Sigmoid colon (tissue), 7 donors: ENCODE data around the gene ADAMTSL1. TPM values are rescaled to one million over a fixed set of nuclear protein-coding genes. Genes with fewer than 3 reads are reported as not detected.

Experiments
- DNase-seq: peaks from one replicate; pipeline ENCODE4 v3.0.0-alpha.2; 2019
- H3K27ac ChIP-seq, 4 donors: fragments of 200-600 bp; sonication (generic); one replicate each; pipeline ENCODE4 v1.5.1; 2016 to 2019; ENCODE audit warnings: mild to moderate bottlenecking in 1 of 4
- H3K27me3 ChIP-seq, 3 donors: fragments of 200-600 bp; sonication (generic); one replicate each; pipeline ENCODE4 v1.5.1; 2019; ENCODE audit warnings: mild to moderate bottlenecking in 1 of 3
- H3K36me3 ChIP-seq, 4 donors: fragments of 200-600 bp; sonication (generic); one replicate each; pipeline ENCODE4 v1.5.1; 2016 to 2019
- H3K4me1 ChIP-seq, 4 donors: fragments of 200-600 bp; sonication (generic); one replicate each; pipeline ENCODE4 v1.5.1; 2017 to 2019
- H3K4me3 ChIP-seq, 4 donors: fragments of 200-600 bp; sonication (generic); one replicate each; pipeline ENCODE4 v1.5.1; 2017 to 2019; ENCODE audit warnings: mild to moderate bottlenecking in 2 of 4, moderate library complexity in 1 of 4
- H3K9me3 ChIP-seq, 4 donors: fragments of 200-600 bp in 3 of 4; sonication (generic) in 3 of 4; one replicate each; pipeline versions ENCODE4 v1.5.1 to v1.6.1; 2013 to 2019
- EP300 ChIP-seq, 4 donors: sonication (generic); formaldehyde crosslinking; IDR thresholded peaks; one replicate each; pipeline ENCODE4 v1.6.1; 2017; ENCODE audit warnings: antibody characterized with exemption in 4 of 4
- POLR2A ChIP-seq, 2 donors: fragments of 450-650 bp; IDR thresholded peaks; one replicate each; pipeline ENCODE4 v1.6.1; 2016; ENCODE audit warnings: antibody characterized with exemption in 2 of 2, mild to moderate bottlenecking in 2 of 2, moderate library complexity in 2 of 2
- POLR2AphosphoS5 ChIP-seq, 4 donors: sonication (generic); formaldehyde crosslinking; IDR thresholded peaks; one replicate each; pipeline ENCODE4 v1.6.1; 2017; ENCODE audit warnings: antibody characterized with exemption in 4 of 4
- WGBS, 2 donors: extraction: QIAGEN DNeasy Blood & Tissue Kit; methylation state at CpG; one replicate each; pipeline ENCODE4 v1.1.7; 2013; 5-methylcytosine and 5-hydroxymethylcytosine counted together
- intact Hi-C: fragments of 100-400 bp; cut with DNase I; formaldehyde crosslinking; loops from one replicate; pipeline ENCODE4 v1.15.1; 2023
- polyA plus RNA-seq, 3 donors: library from polyadenylated mRNA; stranded (reverse); fragments of 200-250 nt; gene quantifications; one replicate each; pipeline ENCODE4 v1.2.3, GENCODE V29; 2013
- total RNA-seq, 4 donors: library from RNA; depleted of rRNA; stranded (reverse); fragments of >200 nt; gene quantifications; one replicate each; pipeline ENCODE4 v1.1.0, GENCODE V29; 2016
- TF ChIP-seq, protein P1 (sequence below), 4 experiments: fragments of 450-650 bp in 3 of 4; fragments of 200-600 bp in 1 of 4; IDR thresholded peaks; one replicate each; pipeline ENCODE4 v1.5.1; 2016 to 2019; ENCODE audit warnings: antibody characterized with exemption in 4 of 4, mild to moderate bottlenecking in 3 of 4, moderate library complexity in 2 of 4
- donor health status: healthy with polysubstance abuse.
- donor health status: Bipolar disorder and iron deficiency.
- donor health status: healthy.

The ADAMTSL1 gene
- total and polyA plus RNA-seq, 7 donors: 1.4 to 13.6 (median 6.5) TPM

DNA sequence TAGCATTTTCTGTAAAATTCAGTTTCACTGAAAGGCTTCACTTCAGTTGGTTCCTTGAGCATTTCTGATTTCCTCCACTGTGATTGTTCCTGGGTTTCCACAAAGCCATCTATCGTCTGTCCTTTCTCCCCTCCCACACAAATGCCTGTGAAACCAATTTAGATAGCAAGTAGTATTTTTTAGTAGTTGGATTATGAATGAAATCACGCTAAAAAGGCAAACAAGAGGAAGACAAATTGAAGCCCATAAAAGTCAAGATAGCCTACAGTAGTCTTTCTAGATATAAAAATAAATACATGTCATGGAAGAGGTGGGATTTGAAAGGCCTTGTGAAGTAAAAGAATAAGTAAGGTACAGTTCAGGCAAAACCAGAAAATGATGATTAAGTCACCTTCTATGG lies 162.8 kb downstream of the ADAMTSL1 start:
- intact Hi-C loops: no loop called here
- no peaks in the 10 kb centered on the region for H3K9me3 ChIP-seq
- H3K4me1 ChIP-seq: peaks cover 0 to 13% (median 3%) of the 10 kb centered on the region in 4 donors
- TF ChIP-seq EP300 (IDR thresholded peaks at IDR 0.05): no peak
- TF ChIP-seq, protein P1, sequence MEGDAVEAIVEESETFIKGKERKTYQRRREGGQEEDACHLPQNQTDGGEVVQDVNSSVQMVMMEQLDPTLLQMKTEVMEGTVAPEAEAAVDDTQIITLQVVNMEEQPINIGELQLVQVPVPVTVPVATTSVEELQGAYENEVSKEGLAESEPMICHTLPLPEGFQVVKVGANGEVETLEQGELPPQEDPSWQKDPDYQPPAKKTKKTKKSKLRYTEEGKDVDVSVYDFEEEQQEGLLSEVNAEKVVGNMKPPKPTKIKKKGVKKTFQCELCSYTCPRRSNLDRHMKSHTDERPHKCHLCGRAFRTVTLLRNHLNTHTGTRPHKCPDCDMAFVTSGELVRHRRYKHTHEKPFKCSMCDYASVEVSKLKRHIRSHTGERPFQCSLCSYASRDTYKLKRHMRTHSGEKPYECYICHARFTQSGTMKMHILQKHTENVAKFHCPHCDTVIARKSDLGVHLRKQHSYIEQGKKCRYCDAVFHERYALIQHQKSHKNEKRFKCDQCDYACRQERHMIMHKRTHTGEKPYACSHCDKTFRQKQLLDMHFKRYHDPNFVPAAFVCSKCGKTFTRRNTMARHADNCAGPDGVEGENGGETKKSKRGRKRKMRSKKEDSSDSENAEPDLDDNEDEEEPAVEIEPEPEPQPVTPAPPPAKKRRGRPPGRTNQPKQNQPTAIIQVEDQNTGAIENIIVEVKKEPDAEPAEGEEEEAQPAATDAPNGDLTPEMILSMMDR (IDR thresholded peaks at IDR 0.05): no peak
- 18 to 62% methylated on average over 2 of the region's 2 CpGs for WGBS, 2 donors
- H3K27ac ChIP-seq: no peak overlapping the region
- no peak overlapping the region for H3K4me3 ChIP-seq
- no peaks in the 10 kb centered on the region for H3K27me3 ChIP-seq
- DNase-seq: no peak
- no peaks in the 10 kb centered on the region for H3K36me3 ChIP-seq

DNA sequence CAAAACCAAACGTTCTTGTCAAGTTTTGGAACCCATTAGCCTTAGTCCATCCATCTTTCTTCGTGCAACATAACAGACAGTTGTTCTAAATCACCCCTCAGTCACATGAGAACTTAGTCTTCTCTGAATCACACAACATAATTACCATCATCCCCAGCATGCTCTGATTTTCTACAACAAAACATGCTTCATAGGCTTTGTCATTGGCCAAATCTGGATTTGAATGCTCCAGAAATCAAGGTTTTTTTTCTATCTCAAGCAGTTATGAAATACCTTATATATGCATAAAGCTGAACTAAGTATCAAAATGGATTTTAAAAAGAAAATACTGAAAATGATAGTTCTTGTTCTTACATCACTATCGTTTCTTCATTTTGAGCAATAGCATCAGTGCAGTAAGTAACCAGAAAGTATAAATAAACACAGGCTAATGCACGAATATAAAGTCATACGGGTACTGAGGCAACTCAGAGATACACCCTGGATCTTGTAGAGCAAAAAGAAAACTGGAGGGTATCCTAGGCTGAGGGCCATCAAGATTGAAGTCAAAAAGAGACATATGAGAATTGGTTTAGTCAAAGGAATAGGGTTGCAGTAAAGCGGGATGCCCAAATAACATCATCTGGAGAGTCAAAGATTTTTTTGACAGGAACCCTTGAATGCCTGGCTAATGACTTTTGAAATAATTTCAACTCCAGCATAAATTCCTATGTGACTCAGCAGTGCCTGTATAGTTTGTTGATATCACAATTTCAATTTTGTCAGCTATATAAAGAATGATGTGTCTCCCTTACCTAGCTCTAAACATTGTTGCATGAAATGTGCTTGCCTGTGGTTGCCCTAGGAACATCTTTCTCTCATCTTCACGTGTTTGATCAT lies 164.7 kb downstream of the ADAMTSL1 start:
- DNase-seq: no peak
- no peaks in the 10 kb centered on the region for H3K4me1 ChIP-seq
- H3K27me3 ChIP-seq: no peaks in the 10 kb centered on the region
- H3K36me3 ChIP-seq: no peaks in the 10 kb centered on the region
- intact Hi-C loops: no loop called here
- 84 to 89% methylated on average over 7 of the region's 7 CpGs for WGBS, 2 donors
- no peak overlapping the region for H3K27ac ChIP-seq
- TF ChIP-seq, protein P1 (IDR thresholded peaks at IDR 0.05): no peak
- TF ChIP-seq POLR2AphosphoS5 (IDR thresholded peaks at IDR 0.05) (no peak), EP300 (IDR thresholded peaks at IDR 0.05) (no peak), POLR2A (IDR thresholded peaks at IDR 0.05) (no peak)
- H3K4me3 ChIP-seq: no peak overlapping the region
- H3K9me3 ChIP-seq: no peaks in the 10 kb centered on the region

DNA sequence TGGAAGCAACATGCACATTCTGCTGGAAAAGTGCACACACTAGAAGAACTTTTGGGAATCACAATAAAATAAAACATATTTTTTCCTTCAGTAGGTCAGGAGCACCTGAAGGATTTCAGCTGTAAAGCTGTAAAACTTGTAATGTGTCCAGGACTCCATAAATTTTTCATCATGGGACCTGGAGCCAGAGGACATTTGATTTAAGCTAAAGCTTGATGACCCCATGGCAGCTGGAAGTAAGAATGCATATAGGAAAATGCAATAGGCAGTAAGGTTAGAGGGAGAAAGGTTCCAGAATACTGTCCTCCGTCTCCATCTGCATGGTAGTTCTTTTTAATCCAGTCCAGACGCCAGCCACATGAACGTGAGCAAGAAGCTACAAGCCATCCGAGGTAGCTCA lies 166.0 kb downstream of the ADAMTSL1 start:
- no peak overlapping the region for H3K27ac ChIP-seq
- H3K36me3 ChIP-seq: no peaks in the 10 kb centered on the region
- no peak overlapping the region for H3K4me3 ChIP-seq
- 90 to 91% methylated on average over 4 of the region's 4 CpGs for WGBS, 2 donors
- no peaks in the 10 kb centered on the region for H3K27me3 ChIP-seq
- no peaks in the 10 kb centered on the region for H3K4me1 ChIP-seq
- TF ChIP-seq POLR2A (IDR thresholded peaks at IDR 0.05) (no peak), EP300 (IDR thresholded peaks at IDR 0.05) (no peak), POLR2AphosphoS5 (IDR thresholded peaks at IDR 0.05) (no peak)
- TF ChIP-seq, protein P1 (IDR thresholded peaks at IDR 0.05): no peak
- DNase-seq: no peak
- no peaks in the 10 kb centered on the region for H3K9me3 ChIP-seq
- intact Hi-C loops: no loop called here

DNA sequence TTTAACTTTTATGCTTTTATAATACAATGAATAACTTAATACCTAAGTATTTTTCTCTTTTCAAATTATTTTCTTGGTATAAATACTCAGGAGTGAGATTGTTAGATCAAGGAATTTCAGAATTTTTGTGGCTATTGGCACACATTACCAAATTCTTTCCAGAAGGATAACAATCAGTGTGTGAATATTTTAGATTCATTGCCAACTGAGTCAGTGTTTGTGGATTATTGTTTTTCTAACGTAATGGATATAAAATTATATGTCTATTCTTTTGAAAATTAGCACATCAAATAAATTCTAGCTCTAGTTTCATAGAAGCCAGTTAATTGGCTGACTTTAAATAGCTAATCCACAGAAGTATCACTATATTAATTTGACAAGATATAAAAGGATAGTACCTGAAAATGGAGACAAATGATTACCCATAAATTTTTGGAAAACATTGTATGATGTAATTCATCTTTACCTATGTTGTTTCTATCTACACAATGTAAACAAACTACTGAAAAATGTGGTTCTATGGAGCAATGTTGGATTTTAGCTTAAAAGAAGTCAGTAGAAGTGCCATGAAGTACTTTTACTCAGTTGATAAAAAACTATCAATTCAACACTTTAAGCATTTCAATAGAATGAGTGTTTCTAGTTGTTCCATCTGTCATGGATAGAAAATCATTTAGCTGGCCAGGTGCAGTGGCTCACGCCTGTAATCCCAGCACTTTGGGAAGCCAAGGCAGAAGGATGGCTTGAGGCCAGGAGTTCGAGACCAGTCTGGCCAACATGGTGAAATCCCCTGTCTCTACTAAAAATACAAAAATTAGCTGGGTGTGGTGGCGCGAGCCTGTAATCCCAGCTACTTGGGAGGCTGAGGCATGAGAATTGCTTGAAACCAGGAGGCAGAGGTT lies 185.1 kb downstream of the ADAMTSL1 start:
- TF ChIP-seq POLR2AphosphoS5 (IDR thresholded peaks at IDR 0.05): no peak
- Histone ChIP-seq H3K36me3 (no peaks in the 10 kb centered on the region), H3K4me3 (no peak overlapping the region), H3K27me3 (no peaks in the 10 kb centered on the region), H3K9me3 (no peaks in the 10 kb centered on the region), H3K4me1 (no peaks in the 10 kb centered on the region), H3K27ac (no peak overlapping the region)
- 86 to 92% methylated on average over 5 of the region's 5 CpGs for WGBS, 2 donors
- DNase-seq: no peak
- intact Hi-C loops: loop anchor here (10.0 kb wide), 1 partner anchor 176 kb away; no protein-coding TSS in a partner anchor

DNA sequence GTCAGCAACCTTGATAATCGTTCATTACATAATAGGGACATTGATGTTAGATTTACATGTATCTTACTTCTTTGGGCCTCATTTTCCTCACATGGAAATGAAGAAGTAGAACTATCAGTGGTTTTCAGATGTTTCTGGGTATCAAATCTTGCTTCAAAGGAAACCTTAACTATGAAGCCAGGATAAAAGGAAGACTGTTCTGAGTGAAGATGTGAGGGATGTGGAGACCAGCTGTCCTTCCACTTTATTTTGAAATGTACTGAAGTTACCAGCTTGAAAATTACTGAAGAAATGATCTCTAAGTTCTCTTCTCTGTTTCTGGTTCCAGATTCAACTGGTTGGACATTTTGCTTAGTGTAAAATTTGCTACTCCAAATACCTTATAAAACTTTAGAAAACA lies 186.0 kb downstream of the ADAMTSL1 start:
- H3K9me3 ChIP-seq: no peaks in the 10 kb centered on the region
- no peaks in the 10 kb centered on the region for H3K4me1 ChIP-seq
- 91 to 92% methylated on average over 1 of the region's 1 CpG for WGBS, 2 donors
- no peak for DNase-seq
- no peaks in the 10 kb centered on the region for H3K36me3 ChIP-seq
- H3K27me3 ChIP-seq: no peaks in the 10 kb centered on the region
- H3K27ac ChIP-seq: no peak overlapping the region
- no peak overlapping the region for H3K4me3 ChIP-seq
- TF ChIP-seq, protein P1 (IDR thresholded peaks at IDR 0.05): no peak
- TF ChIP-seq EP300 (IDR thresholded peaks at IDR 0.05) (no peak), POLR2A (IDR thresholded peaks at IDR 0.05) (no peak), POLR2AphosphoS5 (IDR thresholded peaks at IDR 0.05) (no peak)
- intact Hi-C loops: no loop called here
